Stimulated activated CD4-positive, alpha-beta T cell treated with anti-CD3 and anti-CD28 coated beads, Interleukin-15, amount 100 ng/mL, for 48 hours (primary cell): ENCODE data around the gene SLTM.
"Not testable (repeated sequence)": the region's sequence is repeated elsewhere in the genome, so short reads cannot be mapped to it uniquely, and the experiment has no call there.

Experiments
- DNase-seq, 2 donors: peaks; one replicate each; pipeline ENCODE4 v3.0.0-alpha.2; 2020; ENCODE audit warnings: low read depth in 2 of 2

The SLTM gene

GRCh38 chr15:58876306-58877106, 57.0 kb downstream of the SLTM start:
- DNase-seq = no peak

GRCh38 chr15:58875343-58875742, 58.1 kb downstream of the SLTM start:
- DNase-seq = no peak

- DNase-seq = no peak
Observed at GRCh38 chr15:58873267-58873666, 60.2 kb downstream of the SLTM start.

GRCh38 chr15:58870451-58870850, 63.0 kb downstream of the SLTM start:
- no peak for DNase-seq

- DNase-seq = no peak
Observed at GRCh38 chr15:58867926-58868325, 65.6 kb downstream of the SLTM start.

GRCh38 chr15:58865425-58865880, 68.0 kb downstream of the SLTM start:
- no peak for DNase-seq

- DNase-seq = no peak
Observed at GRCh38 chr15:58864602-58865424, 68.7 kb downstream of the SLTM start.

- no peak for DNase-seq
Observed at GRCh38 chr15:58862326-58862725, 71.2 kb downstream of the SLTM start.

- not testable (repeated sequence) for DNase-seq
Observed at GRCh38 chr15:58856621-58857020, 76.9 kb downstream of the SLTM start.

- DNase-seq = no peak
Observed at GRCh38 chr15:58856086-58856485, 77.4 kb downstream of the SLTM start.

GRCh38 chr15:58854593-58854992, 78.9 kb downstream of the SLTM start:
- DNase-seq = no peak

GRCh38 chr15:58852347-58852746, 81.1 kb downstream of the SLTM start:
- no peak for DNase-seq

- DNase-seq = not testable (repeated sequence)
Observed at GRCh38 chr15:58851205-58851604, 82.3 kb downstream of the SLTM start.

GRCh38 chr15:58842713-58843396, 90.6 kb downstream of the SLTM start:
- DNase-seq = no peak

GRCh38 chr15:58840048-58840447, 93.4 kb downstream of the SLTM start:
- no peak for DNase-seq

- no peak for DNase-seq
Observed at GRCh38 chr15:58839485-58839884, 94.0 kb downstream of the SLTM start.

- DNase-seq = not testable (repeated sequence)
Observed at GRCh38 chr15:58833681-58834426, 99.6 kb downstream of the SLTM start.

- DNase-seq = no peak
Observed at GRCh38 chr15:58830556-58830955, 102.9 kb downstream of the SLTM start.
